Left lung (tissue), 10 donors: Measurements from ENCODE around the gene DNAJC5G. TPM values are rescaled to one million over a fixed set of nuclear protein-coding genes. Genes with fewer than 3 reads are reported as not detected.

Experiments
- ATAC-seq: fragments of 200-7000 bp; cut with Tn5 transposase; one replicate; pipeline ENCODE4 v1.9.1; 2020; ENCODE audit warnings: moderate library complexity
- DNase-seq, 4 donors: peaks; one replicate each; pipeline ENCODE4 v3.0.0-alpha.2; 2013 to 2020
- H3K27ac ChIP-seq, 2 donors: fragments of 200-600 bp; sonication (generic) in 1 of 2; one replicate each; pipeline versions ENCODE4 v1.5.0 to v1.8.0; 2020 to 2021
- H3K27me3 ChIP-seq, 2 donors: fragments of 200-600 bp; sonication (generic) in 1 of 2; one replicate each; pipeline versions ENCODE4 v1.5.0 to v1.8.0; 2020 to 2021
- H3K36me3 ChIP-seq, 2 donors: fragments of 200-600 bp; sonication (generic) in 1 of 2; one replicate each; pipeline versions ENCODE4 v1.5.0 to v1.8.0; 2020 to 2021
- H3K4me1 ChIP-seq, 2 donors: fragments of 200-600 bp; one replicate each; pipeline ENCODE4 v1.8.0; 2021
- H3K4me3 ChIP-seq, 2 donors: fragments of 200-600 bp; sonication (generic) in 1 of 2; one replicate each; pipeline versions ENCODE4 v1.5.0 to v1.8.0; 2020 to 2021; ENCODE audit warnings: mild to moderate bottlenecking in 1 of 2
- H3K9me3 ChIP-seq, 2 donors: fragments of 200-600 bp; sonication (generic) in 1 of 2; one replicate each; pipeline versions ENCODE4 v1.5.0 to v1.8.0; 2020 to 2021
- CTCF ChIP-seq, 2 donors: fragments of 200-600 bp; sonication (generic) in 1 of 2; IDR thresholded peaks; one replicate each; pipeline versions ENCODE4 v1.5.0 to v1.8.0; 2021; ENCODE audit warnings: antibody characterized with exemption in 2 of 2
- intact Hi-C, 2 donors: fragments of 100-400 bp; cut with DNase I; formaldehyde crosslinking; loops; one replicate each; pipeline versions ENCODE4 v1.11.2 to v1.14.2; 2022
- polyA plus RNA-seq, 6 donors: library from polyadenylated mRNA; unstranded; fragments of 120-200 nt; gene quantifications; one replicate each; pipeline ENCODE4 v1.2.1, GENCODE V29; 2013; ENCODE audit not compliant: insufficient read length in 6 of 6
- total RNA-seq, 2 donors: library from RNA; stranded (reverse); fragmentation: NEBNext Ultra II Directional; extraction: Animal tissue kit (Norgen Biotek cat#: 25700); gene quantifications; one replicate each; pipeline ENCODE4 v1.2.1, GENCODE V29; 2021
- donor health status: DM: no; HTN: yes; CAD: no.
- donor health status: DM: no; HTN: no; CAD: no.

DNAJC5G gene
- total and polyA plus RNA-seq, 8 donors, result 0.19 to 0.41 (median 0.30) TPM; not detected in 2

GRCh38 chr2:27233341-27233740 is 41.9 kb upstream of the DNAJC5G start:
- Histone ChIP-seq H3K27ac (no peak overlapping the region), H3K4me3 (no peak overlapping the region), H3K4me1 (no peaks in the 10 kb centered on the region), H3K27me3 (no peaks in the 10 kb centered on the region), H3K36me3 (peaks cover 0 to 100% of the 10 kb centered on the region in 2 donors), H3K9me3 (no peaks in the 10 kb centered on the region)
- no peak for TF ChIP-seq CTCF (IDR thresholded peaks at IDR 0.05)
- no peak for DNase-seq
- intact Hi-C loops, result no loop called here
- no peak for ATAC-seq

- Histone ChIP-seq H3K9me3 (no peaks in the 10 kb centered on the region), H3K4me1 (no peaks in the 10 kb centered on the region), H3K36me3 (peaks cover 0 to 100% of the 10 kb centered on the region in 2 donors), H3K27ac (no peak overlapping the region), H3K4me3 (no peak overlapping the region), H3K27me3 (no peaks in the 10 kb centered on the region)
- ATAC-seq (no peak), DNase-seq (no peak)
- intact Hi-C loops, result no loop called here
- no peak for TF ChIP-seq CTCF (IDR thresholded peaks at IDR 0.05)
Measured at GRCh38 chr2:27236136-27236535, 39.1 kb upstream of the DNAJC5G start.

GRCh38 chr2:27236626-27237025 is 38.6 kb upstream of the DNAJC5G start:
- Histone ChIP-seq H3K27me3 (no peaks in the 10 kb centered on the region), H3K4me1 (no peaks in the 10 kb centered on the region), H3K27ac (no peak overlapping the region), H3K9me3 (no peaks in the 10 kb centered on the region), H3K36me3 (peaks cover 0 to 100% of the 10 kb centered on the region in 2 donors), H3K4me3 (no peak overlapping the region)
- no peak for ATAC-seq
- intact Hi-C loops, result no loop called here
- no peak for TF ChIP-seq CTCF (IDR thresholded peaks at IDR 0.05)
- no peak for DNase-seq

- no peak for TF ChIP-seq CTCF (IDR thresholded peaks at IDR 0.05)
- H3K27ac ChIP-seq, result no peak overlapping the region
- H3K4me1 ChIP-seq, result no peaks in the 10 kb centered on the region
- no peak for DNase-seq
- H3K36me3 ChIP-seq, result peaks cover 0 to 100% of the 10 kb centered on the region in 2 donors
- no peak for ATAC-seq
- no peaks in the 10 kb centered on the region for H3K27me3 ChIP-seq
- no peak overlapping the region for H3K4me3 ChIP-seq
- H3K9me3 ChIP-seq, result no peaks in the 10 kb centered on the region
- intact Hi-C loops, result no loop called here
Measured at GRCh38 chr2:27237341-27237945, 37.8 kb upstream of the DNAJC5G start.

GRCh38 chr2:27238976-27239375 is 36.3 kb upstream of the DNAJC5G start:
- DNase-seq (no peak), ATAC-seq (no peak)
- TF ChIP-seq CTCF (IDR thresholded peaks at IDR 0.05), result no peak
- H3K36me3 ChIP-seq, result peaks cover 0 to 100% of the 10 kb centered on the region in 2 donors
- H3K9me3 ChIP-seq, result no peaks in the 10 kb centered on the region
- no peak overlapping the region for H3K4me3 ChIP-seq
- intact Hi-C loops, result no loop called here
- no peaks in the 10 kb centered on the region for H3K27me3 ChIP-seq
- H3K27ac ChIP-seq, result no peak overlapping the region
- H3K4me1 ChIP-seq, result no peaks in the 10 kb centered on the region
